ENCODE data around the gene TJP1.
"Not testable (repeated sequence)": the region's sequence is repeated elsewhere in the genome, so short reads cannot be mapped to it uniquely, and the experiment has no call there.

TJP1 gene

GRCh38 chr15:29799859-29800258 is 22.4 kb downstream of the TJP1 start:
- DNase-seq (ENCODE audit: low read depth) = no peak

GRCh38 chr15:29795610-29796009 is 26.7 kb downstream of the TJP1 start:
- no peak for DNase-seq (ENCODE audit: low read depth)

GRCh38 chr15:29792426-29793159 is 29.7 kb downstream of the TJP1 start:
- DNase-seq (ENCODE audit: low read depth) = no peak

GRCh38 chr15:29790607-29791006 is 31.7 kb downstream of the TJP1 start:
- no peak for DNase-seq (ENCODE audit: low read depth)

GRCh38 chr15:29789871-29790270 is 32.4 kb downstream of the TJP1 start:
- no peak for DNase-seq (ENCODE audit: low read depth)

- no peak for DNase-seq (ENCODE audit: low read depth)
Measured at GRCh38 chr15:29788433-29789034, 33.7 kb downstream of the TJP1 start.

- DNase-seq (ENCODE audit: low read depth) = no peak
Measured at GRCh38 chr15:29787767-29788166, 34.5 kb downstream of the TJP1 start.

GRCh38 chr15:29785642-29786041 is 36.6 kb downstream of the TJP1 start:
- DNase-seq (ENCODE audit: low read depth) = no peak

- DNase-seq (ENCODE audit: low read depth) = no peak
Measured at GRCh38 chr15:29785136-29785535, 37.1 kb downstream of the TJP1 start.

GRCh38 chr15:29784413-29784812 is 37.9 kb downstream of the TJP1 start:
- DNase-seq (ENCODE audit: low read depth) = no peak

- not testable (repeated sequence) for DNase-seq (ENCODE audit: low read depth)
Measured at GRCh38 chr15:29782816-29783215, 39.5 kb downstream of the TJP1 start.

GRCh38 chr15:29778382-29778781 is 43.9 kb downstream of the TJP1 start:
- DNase-seq (ENCODE audit: low read depth) = no peak

- DNase-seq (ENCODE audit: low read depth) = no peak
Measured at GRCh38 chr15:29776859-29777258, 45.4 kb downstream of the TJP1 start.

GRCh38 chr15:29774900-29775299 is 47.4 kb downstream of the TJP1 start:
- DNase-seq (ENCODE audit: low read depth) = no peak

GRCh38 chr15:29773816-29774215 is 48.5 kb downstream of the TJP1 start:
- no peak for DNase-seq (ENCODE audit: low read depth)

GRCh38 chr15:29773000-29773399 is 49.3 kb downstream of the TJP1 start:
- DNase-seq (ENCODE audit: low read depth) = no peak

- DNase-seq (ENCODE audit: low read depth) = no peak
Measured at GRCh38 chr15:29770796-29771195, 51.5 kb downstream of the TJP1 start.

GRCh38 chr15:29765898-29766527 is 56.3 kb downstream of the TJP1 start:
- no peak for DNase-seq (ENCODE audit: low read depth)

GRCh38 chr15:29765234-29765841 is 56.9 kb downstream of the TJP1 start:
- no peak for DNase-seq (ENCODE audit: low read depth)

GRCh38 chr15:29759596-29759995 is 62.7 kb downstream of the TJP1 start:
- no peak for DNase-seq (ENCODE audit: low read depth)

- no peak for DNase-seq (ENCODE audit: low read depth)
Measured at GRCh38 chr15:29756358-29757267, 65.7 kb downstream of the TJP1 start.

- not testable (repeated sequence) for DNase-seq (ENCODE audit: low read depth)
Measured at GRCh38 chr15:29754009-29754408, 68.3 kb downstream of the TJP1 start.
